Measurements from ENCODE around the gene SLC22A1. TPM values are rescaled to one million over a fixed set of nuclear protein-coding genes. Genes with fewer than 3 reads are reported as not detected.

Gene SLC22A1
- total and polyA plus RNA-seq, 2 of the 8 experiments (the other 6 are each of a cell fraction or from before 2014, with no cell fraction given) = 0.12 to 0.45 TPM

DNA sequence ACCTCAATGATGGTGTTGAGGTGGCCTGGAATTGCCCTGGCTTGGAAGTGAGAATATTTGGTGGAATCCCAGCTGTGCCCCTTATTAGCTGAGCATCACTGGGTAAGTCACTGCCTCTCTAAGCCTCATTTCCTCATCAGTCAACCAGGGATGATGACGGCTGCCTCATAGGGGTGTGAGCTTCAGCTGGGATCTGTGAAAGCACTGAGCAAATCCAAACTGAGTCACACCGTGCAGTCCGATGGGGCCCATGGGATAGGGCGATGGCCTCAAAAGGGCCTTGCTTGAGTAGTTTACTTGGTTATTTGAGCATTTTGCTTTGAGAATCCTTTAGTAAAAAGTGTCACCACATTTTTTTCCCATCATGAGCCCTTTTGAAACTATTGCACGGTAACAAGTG is 1.1 kb downstream of the SLC22A1 start:
- no peaks in the 10 kb centered on the region for H3K23me2 ChIP-seq (ENCODE audit: low read depth, low read length)
- no peaks in the 10 kb centered on the region for H3K4me1 ChIP-seq (replicated peaks in 1 of 4; ENCODE audit: control insufficient read depth in 3 of 4, insufficient read depth in 4 of 4, low read length in 3 of 4)
- H3K9me3 ChIP-seq (ENCODE audit: insufficient read depth in 2 of 2, low read depth in 1 of 2, low read length in 1 of 2) = peaks cover 0 to 10% of the 10 kb centered on the region in 2 experiments; a peak in 2 of 4 replicates
- H2BK5ac ChIP-seq (ENCODE audit: low read depth, low read length) = no peak overlapping the region
- H2BK12ac ChIP-seq (ENCODE audit: low read depth, low read length) = no peak overlapping the region
- no peak overlapping the region for H2BK15ac ChIP-seq (ENCODE audit: low read length)
- H3K79me1 ChIP-seq (ENCODE audit: low read depth, low read length) = no peaks in the 10 kb centered on the region
- no peak overlapping the region for H3K4me3 ChIP-seq (ENCODE audit: extremely low read depth in 1 of 4, insufficient read depth in 2 of 4, low read depth in 3 of 4, low read length in 4 of 4)
- CTCF ChIA-PET (ENCODE audit: partially characterized antibody) = interaction anchor here (1.1 to 1.3 kb wide), 3 partner anchors 15 to 333 kb away, joined by 3 to 6 read pairs (median 4); no protein-coding TSS in a partner anchor
- DNase-seq (ENCODE audit: low read depth in 1 of 2, low spot score in 2 of 2) (no peak), FAIRE-seq (no peak)
- POLR2A ChIA-PET (ENCODE audit: partially characterized antibody) = no interaction called here
- H3K4ac ChIP-seq (replicated peaks; ENCODE audit: insufficient read length, low read depth, low read length) = no peak overlapping the region
- H2BK120ac ChIP-seq (replicated peaks; ENCODE audit: low read depth, low read length) = no peak overlapping the region
- H3K79me2 ChIP-seq (ENCODE audit: control insufficient read depth in 1 of 2, insufficient read depth in 2 of 2, low read length in 2 of 2) = no peaks in the 10 kb centered on the region
- H2AFZ ChIP-seq (ENCODE audit: low read length) = no peak overlapping the region
- no peak overlapping the region for H3K18ac ChIP-seq (ENCODE audit: extremely low read depth, low read length)
- H3K56ac ChIP-seq (replicated peaks; ENCODE audit: insufficient read length, low read depth, low read length) = no peak overlapping the region
- H3K27me3 ChIP-seq (replicated peaks in 1 of 4; ENCODE audit: control insufficient read depth in 3 of 4, extremely low read depth in 1 of 4, insufficient read depth in 3 of 4, low read length in 3 of 4) = no peaks in the 10 kb centered on the region
- H2AK5ac ChIP-seq (ENCODE audit: low read depth, low read length) = no peak overlapping the region
- no peak overlapping the region for H4K91ac ChIP-seq (replicated peaks; ENCODE audit: insufficient read length, low read length)
- no peak overlapping the region for H2BK20ac ChIP-seq (ENCODE audit: low read length)
- no peak overlapping the region for H4K8ac ChIP-seq (ENCODE audit: extremely low read depth, insufficient read depth, low read length)
- no peak overlapping the region for H3K4me2 ChIP-seq (ENCODE audit: insufficient read depth in 1 of 2, low read depth in 2 of 2, low read length in 2 of 2)
- no peak overlapping the region for H4K5ac ChIP-seq (ENCODE audit: insufficient read length, low read depth, low read length)
- no peak overlapping the region for H3K23ac ChIP-seq (ENCODE audit: insufficient read length)
- no peak overlapping the region for H3K27ac ChIP-seq (ENCODE audit: low read depth, low read length)
- 83% methylated on average over 5 of the region's 5 CpGs; no CpG with 5 or more reads in 1 of the 2 experiments for WGBS, 2 experiments (ENCODE audit: extremely low coverage in 1 of 2, insufficient coverage in 1 of 2, insufficient read length in 1 of 2, insufficient replicate concordance in 2 of 2, low coverage in 1 of 2, low lambda C conversion rate in 2 of 2, missing lambda C conversion rate in 1 of 2)
- no peaks in the 10 kb centered on the region for H3K36me3 ChIP-seq (ENCODE audit: control insufficient read depth in 2 of 4, insufficient read depth in 4 of 4, low read length in 3 of 4)
- no peak overlapping the region for H3K14ac ChIP-seq (ENCODE audit: insufficient read length)
- no peaks in the 10 kb centered on the region for H4K20me1 ChIP-seq (replicated peaks in 1 of 2; ENCODE audit: control insufficient read depth in 1 of 2, insufficient read depth in 2 of 2, low read length in 2 of 2)
- no peak overlapping the region for H3K9ac ChIP-seq (replicated peaks in 1 of 4; ENCODE audit: extremely low read depth in 1 of 4, low read depth in 3 of 4, low read length in 3 of 4)
- TF ChIP-seq TEAD4 (IDR thresholded peaks at IDR 0.05; ENCODE audit: low read depth, low read length) (no peak), TBP (IDR thresholded peaks at IDR 0.05; ENCODE audit: low read depth, low read length) (no peak), SAP30 (IDR thresholded peaks at IDR 0.05; ENCODE audit: insufficient read depth, insufficient replicate concordance, low read length) (no peak), SRF (IDR thresholded peaks at IDR 0.05; ENCODE audit: low read depth, low read length) (no peak), EGR1 (IDR thresholded peaks at IDR 0.05; ENCODE audit: borderline replicate concordance, low read depth, low read length) (no peak), ASH2L (IDR thresholded peaks at IDR 0.05; ENCODE audit: low read length) (no peak), POLR2AphosphoS5 (IDR thresholded peaks at IDR 0.05; ENCODE audit: low read depth, low read length) (no peak), NRF1 (IDR thresholded peaks at IDR 0.05; ENCODE audit: low read depth, low read length) (no peak), SP2 (IDR thresholded peaks at IDR 0.05; ENCODE audit: low read length) (no peak), CHD1 (IDR thresholded peaks at IDR 0.05; ENCODE audit: low read depth, low read length) (no peak), PHF8 (conservative IDR thresholded peaks at IDR 0.05; ENCODE audit: low read depth, low read length) (no peak), GTF2F1 (IDR thresholded peaks at IDR 0.05; ENCODE audit: borderline replicate concordance, low read depth, low read length) (no peak), JUN (IDR thresholded peaks at IDR 0.05; ENCODE audit: low read depth, low read length) (no peak), SIN3A (conservative IDR thresholded peaks at IDR 0.05 in 1 of 2, IDR thresholded peaks at IDR 0.05 in 1 of 2; ENCODE audit: low read depth in 1 of 2, low read length in 2 of 2) (no peak)
- TF ChIP-seq, protein P1, sequence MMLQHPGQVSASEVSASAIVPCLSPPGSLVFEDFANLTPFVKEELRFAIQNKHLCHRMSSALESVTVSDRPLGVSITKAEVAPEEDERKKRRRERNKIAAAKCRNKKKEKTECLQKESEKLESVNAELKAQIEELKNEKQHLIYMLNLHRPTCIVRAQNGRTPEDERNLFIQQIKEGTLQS (IDR thresholded peaks at IDR 0.05; ENCODE audit: insufficient read depth, low read depth, low read length) = no peak
